GM23248 (cell line): ENCODE measurements around the gene ZNF587. TPM values are rescaled to one million over a fixed set of nuclear protein-coding genes. Genes with fewer than 3 reads are reported as not detected.
A peak's percentile ranks its signal among the peaks of the same experiment; 100 is the strongest.
"Not testable (repeated sequence)": the region's sequence is repeated elsewhere in the genome, so short reads cannot be mapped to it uniquely, and the experiment has no call there.

Source experiments
- DNase-seq: peaks from one replicate; pipeline ENCODE4 v3.0.0-alpha.2; 2015
- H2AFZ ChIP-seq: fragments of 200-600 bp; sonication (generic); 2 replicates; pipeline ENCODE4 v1.6.1; 2016; ENCODE audit warnings: antibody characterized with exemption
- H3F3A ChIP-seq: fragments of 200-600 bp; sonication (generic); 2 replicates; pipeline ENCODE4 v1.6.1; 2016; ENCODE audit warnings: mild to moderate bottlenecking, antibody characterized with exemption, mixed run types; ENCODE audit not compliant: insufficient read depth
- H3K27ac ChIP-seq: fragments of 200-600 bp; sonication (generic); 2 replicates; pipeline ENCODE4 v1.5.1; 2016; ENCODE audit warnings: mild to moderate bottlenecking
- H3K27me3 ChIP-seq: fragments of 200-600 bp; sonication (generic); replicated peaks from 2 replicates; pipeline ENCODE4 v1.6.1; 2016; ENCODE audit warnings: mild to moderate bottlenecking; ENCODE audit not compliant: insufficient read depth
- H3K36me3 ChIP-seq: fragments of 200-600 bp; sonication (generic); 2 replicates; pipeline ENCODE4 v1.6.1; 2016; ENCODE audit warnings: low read depth, mild to moderate bottlenecking
- H3K4me1 ChIP-seq: fragments of 200-600 bp; sonication (generic); 2 replicates; pipeline ENCODE4 v1.6.1; 2016; ENCODE audit warnings: mild to moderate bottlenecking; ENCODE audit not compliant: insufficient read depth
- H3K4me2 ChIP-seq: fragments of 200-600 bp; sonication (generic); one replicate; pipeline ENCODE4 v1.6.1; 2016; ENCODE audit warnings: mild to moderate bottlenecking; ENCODE audit not compliant: unreplicated experiment
- H3K4me3 ChIP-seq: fragments of 200-600 bp; sonication (generic); 2 replicates; pipeline ENCODE4 v1.5.1; 2016; ENCODE audit warnings: mild to moderate bottlenecking
- H3K79me2 ChIP-seq: fragments of 200-600 bp; sonication (generic); 2 replicates; pipeline ENCODE4 v1.6.1; 2016; ENCODE audit warnings: mild to moderate bottlenecking; ENCODE audit not compliant: insufficient read depth
- H3K9ac ChIP-seq: fragments of 200-600 bp; sonication (generic); 2 replicates; pipeline ENCODE4 v1.6.1; 2016; ENCODE audit warnings: mild to moderate bottlenecking
- H3K9me2 ChIP-seq: fragments of 200-600 bp; sonication (generic); 2 replicates; pipeline ENCODE4 v1.6.1; 2016; ENCODE audit warnings: mixed run types, mild to moderate bottlenecking, moderate library complexity; ENCODE audit not compliant: insufficient read depth
- H3K9me3 ChIP-seq: fragments of 200-600 bp; sonication (generic); one replicate; pipeline ENCODE4 v1.6.1; 2017; ENCODE audit warnings: low read depth
- H4K20me1 ChIP-seq: fragments of 200-600 bp; sonication (generic); 2 replicates; pipeline ENCODE4 v1.6.0; 2016; ENCODE audit not compliant: insufficient read depth
- EZH2 ChIP-seq: fragments of 200-600 bp; sonication (generic); IDR thresholded peaks from 2 replicates; pipeline ENCODE4 v1.6.1; 2018; ENCODE audit warnings: antibody characterized with exemption, mild to moderate bottlenecking; ENCODE audit not compliant: insufficient read depth, poor library complexity, severe bottlenecking
- EZH2phosphoT487 ChIP-seq: fragments of 200-600 bp; sonication (generic); IDR thresholded peaks from 2 replicates; pipeline ENCODE4 v1.6.1; 2018; ENCODE audit warnings: antibody characterized with exemption, moderate library complexity, mild to moderate bottlenecking, low read depth; ENCODE audit not compliant: insufficient read depth
- WGBS, 2 experiments: methylation state at CpG; one replicate each; pipeline ENCODE4 v1.1.6; 2015 to 2017; ENCODE audit warnings: low lambda C conversion rate in 2 of 2, low coverage in 1 of 2; ENCODE audit errors: missing lambda C conversion rate in 2 of 2; 5-methylcytosine and 5-hydroxymethylcytosine counted together
- in situ Hi-C: fragments of 300-500 bp; cut with MboI; formaldehyde crosslinking; loops from 2 replicates; pipeline ENCODE4 v1.15.0; 2020
- polyA plus RNA-seq: library from polyadenylated mRNA; unstranded; fragments of >200 nt; fragmentation: Nextera tagmentation; extraction: Ambion mirVana; gene quantifications from 2 replicates; pipeline ENCODE4 v1.2.1, GENCODE V29; 2016
- total RNA-seq: library from RNA; depleted of rRNA; stranded (reverse); fragments of >200 nt; shearing (Covaris generic); gene quantifications from 2 replicates; pipeline ENCODE4 v1.2.3, GENCODE V29; 2014; rRNA removed

ZNF587 gene
- total RNA-seq = 10.0 and 14.3 TPM in 2 replicates
- polyA plus RNA-seq = 6.9 and 8.0 TPM in 2 replicates

DNA sequence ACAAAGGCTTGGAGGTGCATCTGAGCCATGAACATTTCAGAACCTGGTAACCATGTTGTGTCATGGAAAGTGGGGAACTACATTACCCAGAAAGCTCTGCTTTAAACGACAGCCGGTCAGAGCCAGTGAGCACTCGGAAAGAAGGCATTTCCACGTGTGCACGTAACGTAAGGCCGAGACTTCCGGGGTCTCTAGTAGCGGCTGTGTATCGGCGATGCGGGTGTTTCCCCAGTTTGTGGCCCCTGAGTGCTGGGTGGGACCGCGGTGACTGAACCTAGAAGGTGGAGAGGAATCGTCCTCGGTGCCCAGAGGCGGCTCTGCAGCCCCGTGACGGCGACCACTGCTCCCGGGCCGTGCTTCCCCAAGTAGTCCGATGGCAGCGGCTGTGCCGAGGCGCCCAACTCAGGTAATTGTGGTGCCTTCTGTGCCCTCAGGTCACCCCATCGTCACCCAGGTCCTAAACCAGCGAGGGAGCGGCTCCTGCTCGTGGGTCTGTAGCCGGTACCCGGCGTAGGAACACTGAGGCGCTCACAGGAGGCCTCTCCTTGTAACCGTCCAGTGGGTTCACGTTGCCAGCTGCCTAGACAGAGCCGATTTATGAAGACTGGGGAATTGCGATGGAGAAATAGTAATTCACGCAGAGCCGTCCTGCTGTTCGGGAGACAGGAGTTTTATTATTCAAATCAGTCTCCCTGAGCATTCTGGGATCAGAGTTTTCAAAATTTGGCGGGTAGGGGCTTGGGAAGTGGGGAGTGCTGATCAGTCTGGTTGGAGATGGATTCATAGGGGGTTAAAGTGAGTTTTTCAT is at the start of gene ZNF587:
ZNF587 (plus strand) TSS at position 194 of the 808 bp plus-strand sequence; CDS start at position 374, 180 bp downstream.
- WGBS, 2 experiments = 1% methylated on average over 36 to 42 of the region's 42 CpGs
- H3K79me2 ChIP-seq = peaks cover 93% of the 10 kb centered on the region
- peak within 1 kb of the TSS; percentile 95 for H3K4me3 ChIP-seq
- peak within 1 kb of the TSS; percentile 64 for H2AFZ ChIP-seq
- H3K27me3 ChIP-seq, H3K36me3 ChIP-seq, H3K9me2 ChIP-seq, H3F3A ChIP-seq, H4K20me1 ChIP-seq, in situ Hi-C loops, H3K4me1 ChIP-seq, H3K9me3 ChIP-seq: not testable (repeated sequence)
- peak; percentile 93 for DNase-seq
- H3K27ac ChIP-seq = peak within 1 kb of the TSS; percentile 79
- H3K4me2 ChIP-seq = peak within 1 kb of the TSS; percentile 90
- H3K9ac ChIP-seq = peak within 1 kb of the TSS; percentile 96

DNA sequence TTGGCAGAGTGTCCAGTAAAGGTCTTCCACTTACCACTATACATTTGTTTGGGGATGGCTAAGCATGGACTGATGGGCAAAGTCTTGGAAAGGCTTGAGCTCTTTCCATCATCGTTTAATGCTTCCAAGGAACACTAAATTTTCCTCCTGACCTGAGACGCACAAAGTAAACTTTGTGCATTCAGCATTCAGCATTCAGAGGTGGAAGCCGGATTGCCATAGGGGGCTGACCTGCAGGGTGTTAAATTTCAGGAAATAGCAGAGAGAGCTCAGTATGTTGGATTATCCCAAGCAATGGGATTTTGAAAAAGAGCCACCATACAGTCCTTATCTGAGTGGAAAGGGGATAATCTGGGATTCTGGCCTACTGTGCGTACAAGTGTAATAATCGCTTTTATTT is 49.0 kb upstream of the ZNF587 start:
- Histone ChIP-seq H3K9me3 (no peaks in the 10 kb centered on the region), H3K4me3 (no peak overlapping the region), H3K36me3 (0 out of 2 replicates have a peak, but pooled peaks cover 2% of the 10 kb centered on the region), H3K79me2 (peaks cover 70% of the 10 kb centered on the region), H3K9ac (no peak overlapping the region), H3K4me1 (peaks cover 13% of the 10 kb centered on the region), H3F3A (peaks cover 18% of the 10 kb centered on the region), H3K9me2 (no peaks in the 10 kb centered on the region), H2AFZ (no peak overlapping the region), H3K27ac (no peak overlapping the region), H3K4me2 (no peak overlapping the region), H4K20me1 (no peaks in the 10 kb centered on the region), H3K27me3 (no peaks in the 10 kb centered on the region)
- in situ Hi-C loops = no loop called here
- DNase-seq = no peak
- 77 to 79% methylated on average over 5 of the region's 5 CpGs for WGBS, 2 experiments
- TF ChIP-seq EZH2phosphoT487 = no peak
- TF ChIP-seq EZH2 = no peak

DNA sequence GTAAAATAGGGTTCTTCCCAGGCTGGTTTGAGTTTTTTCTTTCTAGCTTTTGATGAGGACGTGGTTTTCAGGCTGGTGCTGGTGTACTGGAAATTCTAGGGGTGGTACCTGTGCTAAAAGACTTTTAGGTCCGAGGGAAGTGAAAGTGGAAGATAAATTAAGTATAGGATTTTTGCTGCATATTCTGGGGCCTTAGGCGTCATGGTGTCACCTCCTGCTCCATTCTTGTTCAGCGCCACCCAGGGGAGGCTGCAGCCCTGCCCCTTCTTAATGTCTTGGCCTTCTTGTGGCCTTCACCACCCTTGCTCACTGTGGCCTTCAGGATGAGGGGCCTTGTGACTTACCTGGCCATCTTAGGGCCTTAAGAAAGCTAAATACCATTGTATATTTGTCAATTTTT is 47.4 kb upstream of the ZNF587 start:
- TF ChIP-seq EZH2phosphoT487 (no peak), EZH2 (no peak)
- Histone ChIP-seq H3K27ac (peak overlapping the region; percentile 51), H3K4me3 (no peak overlapping the region), H3K4me2 (no peak overlapping the region), H3K79me2 (peaks cover 70% of the 10 kb centered on the region), H3K36me3 (0 out of 2 replicates have a peak, but pooled peaks cover 3% of the 10 kb centered on the region), H3K27me3 (no peaks in the 10 kb centered on the region), H3F3A (peaks cover 19% of the 10 kb centered on the region), H2AFZ (no peak overlapping the region), H4K20me1 (no peaks in the 10 kb centered on the region), H3K9me2 (no peaks in the 10 kb centered on the region), H3K4me1 (peaks cover 13% of the 10 kb centered on the region), H3K9me3 (no peaks in the 10 kb centered on the region), H3K9ac (no peak overlapping the region)
- in situ Hi-C loops = no loop called here
- no peak for DNase-seq
- WGBS, 2 experiments = 83 to 84% methylated on average over 4 of the region's 4 CpGs

DNA sequence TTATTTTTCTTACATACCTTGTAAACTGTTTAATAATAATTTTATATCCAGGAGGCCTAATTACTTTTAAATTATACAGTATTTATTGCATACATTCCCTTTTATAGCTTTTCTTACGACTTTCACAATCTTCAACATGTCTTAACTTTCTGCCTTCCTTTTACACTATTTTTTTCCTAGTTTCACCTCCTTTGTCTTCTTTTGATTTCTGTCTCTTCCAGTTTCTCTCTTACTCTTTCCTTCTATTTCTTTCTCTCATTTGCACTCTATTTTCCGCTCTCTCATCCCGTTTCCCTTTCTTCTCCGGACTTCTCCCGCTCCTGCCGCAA is 46.4 kb upstream of the ZNF587 start:
- H3K4me3 ChIP-seq = peak overlapping the region; percentile 94
- peaks cover 29% of the 10 kb centered on the region for H3F3A ChIP-seq
- WGBS, 2 experiments = 10 to 52% methylated on average over 1 to 6 of the region's 6 CpGs
- H4K20me1 ChIP-seq = no peaks in the 10 kb centered on the region
- TF ChIP-seq EZH2 (no peak), EZH2phosphoT487 (no peak)
- peaks cover 13% of the 10 kb centered on the region for H3K4me1 ChIP-seq
- peak overlapping the region; percentile 94 for H2AFZ ChIP-seq
- no peaks in the 10 kb centered on the region for H3K9me2 ChIP-seq
- H3K27me3 ChIP-seq = no peaks in the 10 kb centered on the region
- H3K27ac ChIP-seq = peak overlapping the region; percentile 88
- in situ Hi-C loops = no loop called here
- H3K36me3 ChIP-seq = peaks cover 9% of the 10 kb centered on the region; the same call in 1 of the 2 replicates
- no peak for DNase-seq
- H3K4me2 ChIP-seq = peak overlapping the region; percentile 97
- peak overlapping the region; percentile 90 for H3K9ac ChIP-seq
- H3K9me3 ChIP-seq = no peaks in the 10 kb centered on the region
- peaks cover 76% of the 10 kb centered on the region for H3K79me2 ChIP-seq
